ENCODE data around the gene SYK.

DNA sequence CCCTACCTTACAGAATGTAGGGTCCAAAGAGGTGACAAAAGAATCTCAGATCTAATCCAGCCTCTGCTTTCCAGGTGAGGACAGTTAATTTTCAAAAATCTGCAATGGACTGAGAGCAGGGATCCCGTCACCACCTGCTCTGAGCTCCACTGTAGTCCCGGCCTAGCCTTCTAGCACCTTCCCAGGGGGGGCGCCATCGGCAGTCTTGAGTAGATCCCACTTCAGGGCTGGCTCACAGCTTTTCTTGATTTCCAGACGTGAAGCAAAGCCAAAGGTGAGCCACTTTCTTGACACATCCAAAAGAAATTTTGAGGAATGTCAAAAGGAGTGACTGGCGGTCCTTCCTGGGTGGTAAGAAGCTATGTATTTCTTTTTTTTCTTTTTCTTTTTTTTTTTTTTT is 114.1 kb downstream of the SYK start:
- TF ChIP-seq, protein P1, sequence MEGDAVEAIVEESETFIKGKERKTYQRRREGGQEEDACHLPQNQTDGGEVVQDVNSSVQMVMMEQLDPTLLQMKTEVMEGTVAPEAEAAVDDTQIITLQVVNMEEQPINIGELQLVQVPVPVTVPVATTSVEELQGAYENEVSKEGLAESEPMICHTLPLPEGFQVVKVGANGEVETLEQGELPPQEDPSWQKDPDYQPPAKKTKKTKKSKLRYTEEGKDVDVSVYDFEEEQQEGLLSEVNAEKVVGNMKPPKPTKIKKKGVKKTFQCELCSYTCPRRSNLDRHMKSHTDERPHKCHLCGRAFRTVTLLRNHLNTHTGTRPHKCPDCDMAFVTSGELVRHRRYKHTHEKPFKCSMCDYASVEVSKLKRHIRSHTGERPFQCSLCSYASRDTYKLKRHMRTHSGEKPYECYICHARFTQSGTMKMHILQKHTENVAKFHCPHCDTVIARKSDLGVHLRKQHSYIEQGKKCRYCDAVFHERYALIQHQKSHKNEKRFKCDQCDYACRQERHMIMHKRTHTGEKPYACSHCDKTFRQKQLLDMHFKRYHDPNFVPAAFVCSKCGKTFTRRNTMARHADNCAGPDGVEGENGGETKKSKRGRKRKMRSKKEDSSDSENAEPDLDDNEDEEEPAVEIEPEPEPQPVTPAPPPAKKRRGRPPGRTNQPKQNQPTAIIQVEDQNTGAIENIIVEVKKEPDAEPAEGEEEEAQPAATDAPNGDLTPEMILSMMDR (IDR thresholded peaks at IDR 0.05; ENCODE audit: poor library complexity) = peak; percentile 31
- no peak for TF ChIP-seq EZH2 (IDR thresholded peaks at IDR 0.05; ENCODE audit: borderline replicate concordance)
